HepG2 (cell line): ENCODE measurements around the gene RASSF7. TPM values are rescaled to one million over a fixed set of nuclear protein-coding genes. Genes with fewer than 3 reads are reported as not detected.

Source experiments
- ATF7-NPFF ChIP-seq: sonication (generic); formaldehyde crosslinking; IDR thresholded peaks from 2 replicates; pipeline ENCODE4 v1.8.1; 2023; ENCODE audit warnings: mild to moderate bottlenecking, low read depth, missing genetic modification reagents, moderate library complexity
- FOXO1 ChIP-seq: sonication (generic); formaldehyde crosslinking; IDR thresholded peaks from 2 replicates; pipeline ENCODE4 v1.4.0; 2020; ENCODE audit warnings: missing genetic modification reagents
- RFX5 ChIP-seq: IDR thresholded peaks from 2 replicates; pipeline ENCODE4 v1.6.1; 2011; ENCODE audit warnings: low read depth, low read length, improper control_type of control experiment
- SNAI1 ChIP-seq: sonication (generic); formaldehyde crosslinking; IDR thresholded peaks from 2 replicates; pipeline ENCODE4 v1.5.0; 2020; ENCODE audit warnings: mild to moderate bottlenecking, missing genetic modification reagents, borderline replicate concordance
- SP2 ChIP-seq: sonication (generic); formaldehyde crosslinking; IDR thresholded peaks from 2 replicates; pipeline ENCODE4 v1.5.1; 2020; ENCODE audit warnings: mild to moderate bottlenecking, missing genetic modification reagents
- ZBTB3 ChIP-seq: sonication (generic); formaldehyde crosslinking; IDR thresholded peaks from 2 replicates; pipeline ENCODE4 v1.4.0; 2020; ENCODE audit warnings: low read depth, mild to moderate bottlenecking, moderate library complexity, missing genetic modification reagents, borderline replicate concordance
- ZEB1 ChIP-seq: IDR thresholded peaks from 2 replicates; pipeline ENCODE4 v1.6.1; 2012; ENCODE audit warnings: mild to moderate bottlenecking, low read depth, inconsistent platforms; ENCODE audit not compliant: insufficient replicate concordance
- ZNF234 ChIP-seq: sonication (generic); formaldehyde crosslinking; conservative IDR thresholded peaks from 2 replicates; pipeline ENCODE4 v1.5.1; 2020; ENCODE audit warnings: mild to moderate bottlenecking, missing genetic modification reagents
- ZNF432 ChIP-seq: sonication (generic); formaldehyde crosslinking; IDR thresholded peaks from 2 replicates; pipeline ENCODE4 v1.5.0; 2020; ENCODE audit warnings: missing genetic modification reagents, mild to moderate bottlenecking, borderline replicate concordance
- ZNF564 ChIP-seq: sonication (generic); formaldehyde crosslinking; IDR thresholded peaks from 2 replicates; pipeline ENCODE4 v1.8.1; 2023; ENCODE audit warnings: mild to moderate bottlenecking, missing genetic modification reagents
- ZNF572 ChIP-seq: sonication (generic); formaldehyde crosslinking; IDR thresholded peaks from 2 replicates; pipeline ENCODE4 v1.5.1; 2020; ENCODE audit warnings: mild to moderate bottlenecking, missing genetic modification reagents
- polyA plus RNA-seq, 8 experiments: library from polyadenylated mRNA; depleted of rRNA in 3 of 8; stranded (reverse) in 7 of 8; unstranded in 1 of 8; fragments of >200 nt; fragmentation: Illumina TruSeq in 4 of 8; extraction: Trizol in 4 of 8; gene quantifications; 2 replicates each; pipeline versions ENCODE4 v1.2.1 to v1.2.3, GENCODE V29; 2011 to 2016; ENCODE audit warnings: low read depth in 4 of 8, missing spikeins in 1 of 8, mixed read lengths in 1 of 8; ENCODE audit not compliant: insufficient read depth in 1 of 8
- total RNA-seq, 5 experiments: library from RNA; depleted of rRNA; stranded (reverse); fragments of >200 nt; fragmentation: Illumina TruSeq; extraction: Trizol; gene quantifications; 2 replicates each; pipeline ENCODE4 v1.2.3, GENCODE V29; 2016; ENCODE audit warnings: low read depth in 1 of 5
- TF ChIP-seq, protein P1 (sequence below): sonication (generic); formaldehyde crosslinking; IDR thresholded peaks from 2 replicates; pipeline ENCODE4 v1.5.1; 2020; ENCODE audit warnings: missing genetic modification reagents, mild to moderate bottlenecking, borderline replicate concordance

The RASSF7 gene
- total and polyA plus RNA-seq, 2 of the 13 experiments (the other 11 are each of a cell fraction or from before 2014, with no cell fraction given), result 20.2 to 28.6 TPM

- TF ChIP-seq, protein P1, sequence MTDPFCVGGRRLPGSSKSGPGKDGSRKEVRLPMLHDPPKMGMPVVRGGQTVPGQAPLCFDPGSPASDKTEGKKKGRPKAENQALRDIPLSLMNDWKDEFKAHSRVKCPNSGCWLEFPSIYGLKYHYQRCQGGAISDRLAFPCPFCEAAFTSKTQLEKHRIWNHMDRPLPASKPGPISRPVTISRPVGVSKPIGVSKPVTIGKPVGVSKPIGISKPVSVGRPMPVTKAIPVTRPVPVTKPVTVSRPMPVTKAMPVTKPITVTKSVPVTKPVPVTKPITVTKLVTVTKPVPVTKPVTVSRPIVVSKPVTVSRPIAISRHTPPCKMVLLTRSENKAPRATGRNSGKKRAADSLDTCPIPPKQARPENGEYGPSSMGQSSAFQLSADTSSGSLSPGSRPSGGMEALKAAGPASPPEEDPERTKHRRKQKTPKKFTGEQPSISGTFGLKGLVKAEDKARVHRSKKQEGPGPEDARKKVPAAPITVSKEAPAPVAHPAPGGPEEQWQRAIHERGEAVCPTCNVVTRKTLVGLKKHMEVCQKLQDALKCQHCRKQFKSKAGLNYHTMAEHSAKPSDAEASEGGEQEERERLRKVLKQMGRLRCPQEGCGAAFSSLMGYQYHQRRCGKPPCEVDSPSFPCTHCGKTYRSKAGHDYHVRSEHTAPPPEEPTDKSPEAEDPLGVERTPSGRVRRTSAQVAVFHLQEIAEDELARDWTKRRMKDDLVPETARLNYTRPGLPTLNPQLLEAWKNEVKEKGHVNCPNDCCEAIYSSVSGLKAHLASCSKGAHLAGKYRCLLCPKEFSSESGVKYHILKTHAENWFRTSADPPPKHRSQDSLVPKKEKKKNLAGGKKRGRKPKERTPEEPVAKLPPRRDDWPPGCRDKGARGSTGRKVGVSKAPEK (CRISPR knock-in tag), result no peak
- TF ChIP-seq ZNF572 (CRISPR knock-in tag) (no peak), ZBTB3 (CRISPR knock-in tag) (no peak), ZNF234 (CRISPR knock-in tag) (no peak), SP2 (no peak), ZEB1 (no peak), SNAI1 (CRISPR knock-in tag) (no peak), ATF7-NPFF (no peak), ZNF564 (CRISPR knock-in tag) (no peak), ZNF432 (CRISPR knock-in tag) (no peak), FOXO1 (CRISPR knock-in tag) (peak; percentile 30; the same call in 1 of the 2 replicates), RFX5 (no peak)
These were observed 6.1 kb upstream of the RASSF7 start (continued) for GRCh38 chr11:554428-555226.
